HepG2 (cell line): ENCODE results near the gene LAMC3. TPM values are rescaled to one million over a fixed set of nuclear protein-coding genes. Genes with fewer than 3 reads are reported as not detected.

Source experiments
- ATAC-seq: fragments of 200-7000 bp; cut with Tn5 transposase; 3 replicates; pipeline ENCODE4 v1.9.1; 2020; ENCODE audit warnings: mild to moderate bottlenecking, moderate library complexity
- BruUV-seq: library from RNA; stranded (reverse); fragments of 400-500 nt; replicated peaks from 2 replicates; lab custom pipeline; 2021; lab: Mats Ljungman, UMichigan
- CTCF ChIA-PET: fragments of 300-600 bp; formaldehyde crosslinking; extraction: SDS; loops from one replicate; lab custom pipeline; 2021; ENCODE audit warnings: low total read pairs, inconsistent platforms, low intra/inter-chr PET ratio; lab: Yijun Ruan, JAX
- POLR2A ChIA-PET: fragments of 350-600 bp; sonication (Branson Sonifier 250); formaldehyde crosslinking; loops from one replicate; lab custom pipeline; 2020; ENCODE audit warnings: antibody characterized with exemption, inconsistent platforms; lab: Yijun Ruan, JAX
- DNase-seq: peaks from one replicate; pipeline ENCODE4 v3.0.0-alpha.2; 2015; ENCODE audit warnings: low spot score
- FAIRE-seq: peaks from 3 replicates; lab custom pipeline; 2011; peaks lifted over from hg19 to GRCh38; lab: Jason Lieb, UNC
- H2AFZ ChIP-seq: one replicate; pipeline ENCODE4 v1.6.1; 2011; ENCODE audit warnings: low read length, inconsistent platforms
- H3K27ac ChIP-seq: fragments of 300-600 bp; 3 replicates; pipeline ENCODE4 v1.8.0; 2011; ENCODE audit warnings: mixed run types, mild to moderate bottlenecking, mixed read lengths, low read length, inconsistent platforms; ENCODE audit not compliant: insufficient read depth; ENCODE audit errors: extremely low read length
- H3K27me3 ChIP-seq, 2 experiments: fragments of 200-600 bp in 1 of 2; 2 replicates in 1 of 2; 3 replicates in 1 of 2; pipeline versions ENCODE4 v1.6.0 to v1.8.0; 2011; ENCODE audit warnings: low read length in 2 of 2, mild to moderate bottlenecking in 2 of 2, moderate library complexity in 2 of 2, inconsistent platforms in 1 of 2; ENCODE audit not compliant: insufficient read depth in 2 of 2, control insufficient read depth in 1 of 2
- H3K36me3 ChIP-seq, 2 experiments: fragments of 200-600 bp in 1 of 2; replicated peaks in 1 of 2; 2 replicates in 1 of 2; 3 replicates in 1 of 2; pipeline versions ENCODE4 v1.5.1 to v1.8.0; 2011; ENCODE audit warnings: low read length in 2 of 2, inconsistent platforms in 1 of 2; ENCODE audit not compliant: insufficient read depth in 2 of 2, control insufficient read depth in 1 of 2
- H3K4me1 ChIP-seq: 2 replicates; pipeline ENCODE4 v1.5.1; 2012; ENCODE audit warnings: low read length, inconsistent platforms; ENCODE audit not compliant: insufficient read depth
- H3K4me2 ChIP-seq: 2 replicates; pipeline ENCODE4 v1.6.0; 2011; ENCODE audit warnings: low read depth, low read length, inconsistent platforms
- H3K4me3 ChIP-seq, 3 experiments: fragments of 200-600 bp in 1 of 3; sonication (generic), shearing (Covaris generic) in 1 of 3; replicated peaks in 1 of 3; 2 replicates each; pipeline ENCODE4 v1.5.1; 2011 to 2016; ENCODE audit warnings: low read length in 3 of 3, inconsistent platforms in 2 of 3, low read depth in 2 of 3, mild to moderate bottlenecking in 2 of 3, control low read depth in 1 of 3, mixed read lengths in 1 of 3; ENCODE audit not compliant: insufficient read depth in 1 of 3
- H3K79me2 ChIP-seq: one replicate; pipeline ENCODE4 v1.6.1; 2011; ENCODE audit warnings: low read length, inconsistent platforms; ENCODE audit not compliant: insufficient read depth
- H3K9ac ChIP-seq: 2 replicates; pipeline ENCODE4 v1.6.0; 2011; ENCODE audit warnings: mild to moderate bottlenecking, low read depth, low read length, inconsistent platforms; ENCODE audit not compliant: insufficient read depth
- H3K9me3 ChIP-seq: 2 replicates; pipeline ENCODE4 v1.5.1; 2012; ENCODE audit warnings: mild to moderate bottlenecking, low read length
- H4K20me1 ChIP-seq: 2 replicates; pipeline ENCODE4 v1.6.0; 2011; ENCODE audit warnings: inconsistent platforms, mild to moderate bottlenecking, low read length, moderate library complexity; ENCODE audit not compliant: insufficient read depth
- GPN1 ChIP-seq: sonication (generic); formaldehyde crosslinking; IDR thresholded peaks from 2 replicates; pipeline ENCODE4 v1.5.1; 2020; ENCODE audit warnings: missing genetic modification reagents, borderline replicate concordance
- KDM4B ChIP-seq: sonication (generic); formaldehyde crosslinking; IDR thresholded peaks from 2 replicates; pipeline ENCODE4 v1.4.0; 2020; ENCODE audit warnings: missing genetic modification reagents
- MNT ChIP-seq: fragments of 450-650 bp; IDR thresholded peaks from 2 replicates; pipeline ENCODE4 v1.6.1; 2016
- MYC ChIP-seq: sonication (generic); formaldehyde crosslinking; IDR thresholded peaks from 2 replicates; pipeline ENCODE4 v1.9.0; 2021; ENCODE audit warnings: missing genetic modification reagents, borderline replicate concordance
- TBX2 ChIP-seq: sonication (generic); formaldehyde crosslinking; IDR thresholded peaks from 2 replicates; pipeline ENCODE4 v1.5.0; 2020; ENCODE audit warnings: missing genetic modification reagents, mild to moderate bottlenecking, borderline replicate concordance
- ZBTB7B ChIP-seq: sonication (generic); formaldehyde crosslinking; IDR thresholded peaks from 2 replicates; pipeline ENCODE4 v1.4.0; 2020; ENCODE audit warnings: missing genetic modification reagents
- ZFP41 ChIP-seq: sonication (generic); formaldehyde crosslinking; IDR thresholded peaks from 2 replicates; pipeline ENCODE4 v1.4.0; 2020; ENCODE audit warnings: mild to moderate bottlenecking, missing genetic modification reagents, borderline replicate concordance
- ZMAT3 ChIP-seq: sonication (generic); formaldehyde crosslinking; conservative IDR thresholded peaks from 2 replicates; pipeline ENCODE4 v1.7.0; 2021; ENCODE audit warnings: missing genetic modification reagents
- ZNF414 ChIP-seq: sonication (generic); formaldehyde crosslinking; IDR thresholded peaks from 2 replicates; pipeline ENCODE4 v1.5.0; 2020; ENCODE audit warnings: missing genetic modification reagents
- WGBS: methylation state at CpG from one replicate; pipeline ENCODE4 v1.1.6; 2017; ENCODE audit warnings: low lambda C conversion rate; 5-methylcytosine and 5-hydroxymethylcytosine counted together
- in situ Hi-C: cut with HindIII; loops from 2 replicates; pipeline ENCODE4 v1.10.0; 2017; ENCODE audit warnings: low pct_unique_long_range_greater_than_20kb; ENCODE audit not compliant: extremely low pct_ligation_motif_present
- intact Hi-C: fragments of 100-400 bp; cut with micrococcal nuclease; formaldehyde crosslinking; loops from one replicate; pipeline ENCODE4 v1.10.0; 2022; ENCODE audit not compliant: unreplicated experiment
- polyA plus RNA-seq, 8 experiments: library from polyadenylated mRNA; depleted of rRNA in 3 of 8; stranded (reverse) in 7 of 8; unstranded in 1 of 8; fragments of >200 nt; fragmentation: Illumina TruSeq in 4 of 8; extraction: Trizol in 4 of 8; gene quantifications; 2 replicates each; pipeline versions ENCODE4 v1.2.1 to v1.2.3, GENCODE V29; 2011 to 2016; ENCODE audit warnings: low read depth in 4 of 8, missing spikeins in 1 of 8, mixed read lengths in 1 of 8; ENCODE audit not compliant: insufficient read depth in 1 of 8
- total RNA-seq, 5 experiments: library from RNA; depleted of rRNA; stranded (reverse); fragments of >200 nt; fragmentation: Illumina TruSeq; extraction: Trizol; gene quantifications; 2 replicates each; pipeline ENCODE4 v1.2.3, GENCODE V29; 2016; ENCODE audit warnings: low read depth in 1 of 5
- TF ChIP-seq, protein P1 (sequence below): IDR thresholded peaks from 2 replicates; pipeline ENCODE4 v1.6.1; 2016; ENCODE audit warnings: missing compliant biosample characterization, missing genetic modification reagents, borderline replicate concordance

LAMC3 gene
- total and polyA plus RNA-seq, 2 of the 13 experiments (the other 11 are each of a cell fraction or from before 2014, with no cell fraction given), result 0.07 to 0.57 TPM

DNA sequence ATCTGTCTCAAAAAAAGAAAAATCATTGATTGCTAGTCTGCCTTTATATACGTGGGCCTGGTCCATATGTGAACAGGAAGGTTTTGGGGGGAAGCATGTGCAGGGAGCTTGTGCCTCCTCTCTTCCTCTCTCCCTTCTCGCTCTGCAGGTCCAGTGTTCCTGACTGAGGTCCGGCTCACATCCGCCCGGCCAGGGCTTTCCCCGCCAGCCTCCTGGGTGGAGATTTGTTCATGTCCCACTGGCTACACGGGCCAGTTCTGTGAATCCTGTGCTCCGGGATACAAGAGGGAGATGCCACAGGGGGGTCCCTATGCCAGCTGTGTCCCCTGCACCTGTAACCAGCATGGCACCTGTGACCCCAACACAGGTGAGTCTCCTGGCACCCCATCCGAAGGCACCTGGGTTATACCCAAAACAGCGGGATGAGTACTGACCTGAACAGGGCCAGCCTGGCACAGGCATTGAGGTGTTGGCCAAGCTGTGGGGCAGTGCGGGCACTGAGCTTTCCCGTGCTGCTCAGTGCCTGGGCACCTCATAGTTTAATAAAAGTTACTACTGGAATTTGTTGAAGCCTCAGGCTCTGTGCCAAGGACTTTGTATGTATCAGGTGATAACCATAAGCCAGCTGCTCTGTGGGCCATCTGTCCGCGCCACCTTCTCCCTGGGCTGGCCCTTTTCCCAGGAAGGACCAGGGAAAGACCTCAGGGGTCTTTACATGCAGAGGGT, 48.0 kb downstream of the LAMC3 start:
- no peak for DNase-seq
- Histone ChIP-seq H3K4me1 (peaks cover 5% of the 10 kb centered on the region; the same call in 1 of the 2 replicates), H3K4me3 (no peak overlapping the region), H3K27me3 (peaks cover 0 to 50% of the 10 kb centered on the region in 2 experiments; a peak in 3 of 5 replicates), H3K36me3 (no peaks in the 10 kb centered on the region), H3K79me2 (no peaks in the 10 kb centered on the region), H4K20me1 (no peaks in the 10 kb centered on the region), H3K9ac (no peak overlapping the region), H3K27ac (no peak overlapping the region), H3K9me3 (no peaks in the 10 kb centered on the region), H2AFZ (no peak overlapping the region), H3K4me2 (no peak overlapping the region)
- in situ Hi-C loops, result loop anchor here (10.0 kb wide), 1 partner anchor 278 kb away; no protein-coding TSS in a partner anchor
- BruUV-seq, result no TSS peak
- no peak for ATAC-seq
- ChIA-PET POLR2A (interaction anchor here (1.2 kb wide), 1 partner anchor 69 kb away, joined by 5 read pairs; the partner anchor contains the start of gene NUP214), CTCF (no interaction called here)
- FAIRE-seq, result no peak
- TF ChIP-seq TBX2 (CRISPR knock-in tag), result no peak
- TF ChIP-seq ZMAT3, result no peak
- TF ChIP-seq, protein P1, sequence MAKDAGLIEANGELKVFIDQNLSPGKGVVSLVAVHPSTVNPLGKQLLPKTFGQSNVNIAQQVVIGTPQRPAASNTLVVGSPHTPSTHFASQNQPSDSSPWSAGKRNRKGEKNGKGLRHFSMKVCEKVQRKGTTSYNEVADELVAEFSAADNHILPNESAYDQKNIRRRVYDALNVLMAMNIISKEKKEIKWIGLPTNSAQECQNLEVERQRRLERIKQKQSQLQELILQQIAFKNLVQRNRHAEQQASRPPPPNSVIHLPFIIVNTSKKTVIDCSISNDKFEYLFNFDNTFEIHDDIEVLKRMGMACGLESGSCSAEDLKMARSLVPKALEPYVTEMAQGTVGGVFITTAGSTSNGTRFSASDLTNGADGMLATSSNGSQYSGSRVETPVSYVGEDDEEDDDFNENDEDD (CRISPR knock-in tag), result no peak
- intact Hi-C loops, result no loop called here
- WGBS, result 61% methylated on average over 9 of the region's 14 CpGs

GRCh38 chr9:131060900-131061630, 52.1 kb downstream of the LAMC3 start:
- no peak overlapping the region for H3K4me3 ChIP-seq
- H2AFZ ChIP-seq, result no peak overlapping the region
- H4K20me1 ChIP-seq, result no peaks in the 10 kb centered on the region
- ChIA-PET POLR2A (no interaction called here), CTCF (no interaction called here)
- H3K9me3 ChIP-seq, result no peaks in the 10 kb centered on the region
- no peaks in the 10 kb centered on the region for H3K36me3 ChIP-seq
- no peak overlapping the region for H3K9ac ChIP-seq
- in situ Hi-C loops, result no loop called here
- no peak for DNase-seq
- no peak for TF ChIP-seq ZBTB7B (CRISPR knock-in tag)
- TF ChIP-seq GPN1, result no peak
- no peak for TF ChIP-seq MYC (CRISPR knock-in tag)
- TF ChIP-seq ZNF414 (CRISPR knock-in tag), result no peak
- no peak for TF ChIP-seq ZFP41 (CRISPR knock-in tag)
- no peak for TF ChIP-seq MNT
- no peak for TF ChIP-seq KDM4B (CRISPR knock-in tag)
- H3K79me2 ChIP-seq, result no peaks in the 10 kb centered on the region
- FAIRE-seq, result no peak
- H3K4me1 ChIP-seq, result peaks cover 5% of the 10 kb centered on the region; the same call in 1 of the 2 replicates
- WGBS, result 43% methylated on average over 3 of the region's 21 CpGs
- H3K4me2 ChIP-seq, result no peak overlapping the region
- intact Hi-C loops, result no loop called here
- H3K27ac ChIP-seq, result no peak overlapping the region
- ATAC-seq, result no peak
- H3K27me3 ChIP-seq, result peaks cover 1 to 39% of the 10 kb centered on the region in 2 experiments; a peak in 3 of 5 replicates
- BruUV-seq, result no TSS peak
